ENCODE results near the gene DENND4A. TPM values are rescaled to one million over a fixed set of nuclear protein-coding genes. Genes with fewer than 3 reads are reported as not detected.

The DENND4A gene
- total RNA-seq, 6 donors from 2014 or later = 20.9 to 66.4 (median 30.8) TPM

- Histone ChIP-seq H3K36me3 (no peaks in the 10 kb centered on the region), H3K27me3 (no peaks in the 10 kb centered on the region), H3K4me3 (no peak overlapping the region), H3K9me3 (no peaks in the 10 kb centered on the region), H3K27ac (peak overlapping the region in 3 of 4 donors; percentile 31 to 72 (median 42)), H3K4me1 (peaks cover 7 to 14% (median 13%) of the 10 kb centered on the region in 4 donors)
- WGBS, 2 donors = 55 to 71% methylated on average over 5 of the region's 5 CpGs
- TF ChIP-seq POLR2A (IDR thresholded peaks at IDR 0.05) = no peak
- no peak for TF ChIP-seq EP300 (IDR thresholded peaks at IDR 0.05)
- no peak for TF ChIP-seq POLR2AphosphoS5 (IDR thresholded peaks at IDR 0.05)
- no peak for TF ChIP-seq CTCF (IDR thresholded peaks at IDR 0.05)
- no peak for DNase-seq
- no peak for ATAC-seq (ENCODE audit: low FRiP score in 2 of 2)
Measured at GRCh38 chr15:65805019-65805745, 13.1 kb upstream of the DENND4A start.

- 35 to 41% methylated on average over 1 of the region's 1 CpG for WGBS, 2 donors
- DNase-seq (no peak), ATAC-seq (ENCODE audit: low FRiP score in 2 of 2) (peak in 1 of 2 donors; percentile 78)
- no peaks in the 10 kb centered on the region for H3K9me3 ChIP-seq
- peak overlapping the region in 3 of 4 donors; percentile 31 to 72 (median 42) for H3K27ac ChIP-seq
- TF ChIP-seq POLR2AphosphoS5 (IDR thresholded peaks at IDR 0.05) (no peak), EP300 (IDR thresholded peaks at IDR 0.05) (no peak), CTCF (IDR thresholded peaks at IDR 0.05) (no peak)
- peaks cover 7 to 14% (median 13%) of the 10 kb centered on the region in 4 donors for H3K4me1 ChIP-seq
- H3K36me3 ChIP-seq = no peaks in the 10 kb centered on the region
- no peaks in the 10 kb centered on the region for H3K27me3 ChIP-seq
- no peak overlapping the region for H3K4me3 ChIP-seq
Measured at GRCh38 chr15:65804252-65804931, 12.3 kb upstream of the DENND4A start.

- no peaks in the 10 kb centered on the region for H3K9me3 ChIP-seq
- no peak overlapping the region for H3K27ac ChIP-seq
- no peak for ATAC-seq (ENCODE audit: low FRiP score in 2 of 2)
- no peak overlapping the region for H3K4me3 ChIP-seq
- DNase-seq = no peak
- no peaks in the 10 kb centered on the region for H3K27me3 ChIP-seq
- H3K36me3 ChIP-seq = no peaks in the 10 kb centered on the region
- H3K4me1 ChIP-seq = peaks cover 7 to 17% (median 15%) of the 10 kb centered on the region in 4 donors
- TF ChIP-seq EP300 (IDR thresholded peaks at IDR 0.05) (no peak), CTCF (IDR thresholded peaks at IDR 0.05) (no peak), POLR2A (IDR thresholded peaks at IDR 0.05) (no peak), POLR2AphosphoS5 (IDR thresholded peaks at IDR 0.05) (no peak)
- WGBS, 2 donors = 67 to 74% methylated on average over 2 of the region's 2 CpGs
Measured at GRCh38 chr15:65801229-65801805, 9.2 kb upstream of the DENND4A start.

DNA sequence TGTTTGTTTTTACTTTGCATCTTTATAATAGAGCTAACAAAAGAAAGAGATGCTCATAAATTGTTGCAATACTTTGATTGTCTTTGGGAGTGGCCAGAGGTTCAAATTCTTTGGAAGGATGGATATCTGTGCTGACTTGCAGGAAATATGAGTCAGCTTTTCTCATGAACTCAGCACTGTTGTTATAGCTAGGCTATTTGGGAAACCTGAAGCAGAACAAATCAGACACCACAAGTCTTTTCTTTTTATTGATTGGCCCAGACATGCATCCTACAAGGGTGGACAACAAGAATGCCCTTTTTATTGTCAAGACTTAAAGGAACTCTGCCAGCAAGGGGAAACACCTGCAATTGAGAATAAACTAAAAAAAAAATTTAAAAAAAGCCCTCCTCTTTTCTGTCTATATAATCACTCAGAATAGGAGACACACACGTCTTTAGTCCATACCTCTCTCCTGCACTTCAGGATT, 4.6 kb upstream of the DENND4A start:
- no peak for ATAC-seq (ENCODE audit: low FRiP score in 2 of 2)
- no peak for TF ChIP-seq EP300 (IDR thresholded peaks at IDR 0.05)
- no peak for TF ChIP-seq POLR2A (IDR thresholded peaks at IDR 0.05)
- Histone ChIP-seq H3K36me3 (no peaks in the 10 kb centered on the region), H3K4me1 (peaks cover 8 to 15% (median 11%) of the 10 kb centered on the region in 4 donors), H3K27ac (no peak overlapping the region), H3K27me3 (no peaks in the 10 kb centered on the region), H3K9me3 (no peaks in the 10 kb centered on the region), H3K4me3 (no peak overlapping the region)
- no peak for DNase-seq
- WGBS, 2 donors = 53 to 65% methylated on average over 1 of the region's 1 CpG

DNA sequence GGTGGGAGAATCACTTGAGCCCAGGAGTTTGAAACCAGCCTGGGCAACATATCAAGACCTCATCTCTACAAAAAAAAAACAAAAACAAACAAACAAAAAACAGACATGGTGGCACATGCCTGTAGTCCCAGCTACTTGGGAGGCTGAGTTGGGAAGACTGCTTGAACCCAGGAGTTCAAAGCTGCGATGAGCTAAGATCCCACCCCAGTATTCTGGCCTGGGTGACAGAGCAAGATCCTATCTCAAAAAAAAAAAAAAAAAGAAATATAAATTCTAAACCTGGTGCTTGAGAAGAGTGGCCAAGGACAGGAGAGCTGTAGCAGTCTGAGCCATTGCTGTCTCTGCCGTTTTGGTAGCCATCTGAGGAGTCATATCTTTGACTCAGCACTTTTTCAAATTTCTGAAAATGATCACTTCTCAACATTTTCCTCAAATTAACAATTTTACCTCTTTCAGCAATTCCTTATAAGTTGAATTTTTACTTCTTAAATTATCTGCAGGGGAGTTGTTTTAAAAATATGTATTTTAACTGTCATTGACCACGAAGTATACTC, 3.6 kb upstream of the DENND4A start:
- WGBS, 2 donors = 75 to 76% methylated on average over 3 of the region's 3 CpGs
- TF ChIP-seq POLR2A (IDR thresholded peaks at IDR 0.05) = no peak
- no peak for TF ChIP-seq CTCF (IDR thresholded peaks at IDR 0.05)
- TF ChIP-seq POLR2AphosphoS5 (IDR thresholded peaks at IDR 0.05) = no peak
- TF ChIP-seq EP300 (IDR thresholded peaks at IDR 0.05) = no peak
- Histone ChIP-seq H3K36me3 (no peaks in the 10 kb centered on the region), H3K4me1 (peaks cover 8 to 16% (median 12%) of the 10 kb centered on the region in 4 donors), H3K9me3 (no peaks in the 10 kb centered on the region), H3K27me3 (no peaks in the 10 kb centered on the region), H3K27ac (no peak overlapping the region), H3K4me3 (no peak overlapping the region)
- no peak for ATAC-seq (ENCODE audit: low FRiP score in 2 of 2)
- no peak for DNase-seq
